Measurements from ENCODE around the gene CISD3. TPM values are rescaled to one million over a fixed set of nuclear protein-coding genes. Genes with fewer than 3 reads are reported as not detected.

CISD3 gene
- total RNA-seq, 4 donors from 2014 or later, result 10.0 to 25.8 (median 13.3) TPM

GRCh38 chr17:38750044-38750311, 19.8 kb downstream of the CISD3 start:
- in situ Hi-C loops (cut with MboI; ENCODE audit: low sequenced_read_pairs in 4 of 4), result loop anchor here in 1 of 4 donors (10.0 kb wide), 1 partner anchor 55 kb away; no protein-coding TSS in a partner anchor
- H3K27me3 ChIP-seq, result peaks cover 32 to 36% (median 34%) of the 10 kb centered on the region in 3 donors
- intact Hi-C loops (cut with DNase I; ENCODE audit: low total_unique reads), result loop anchor here (5.0 kb wide), 1 partner anchor 73 kb away; no protein-coding TSS in a partner anchor
- DNase-seq (no peak), ATAC-seq (no peak)
- TF ChIP-seq CTCF (IDR thresholded peaks at IDR 0.05 in 4 of 5, conservative IDR thresholded peaks at IDR 0.05 in 1 of 5), result no peak
- peak overlapping the region; percentile 78 to 96 (median 80) for H3K27ac ChIP-seq
- peaks cover 36 to 41% of the 10 kb centered on the region in 2 donors for H3K4me1 ChIP-seq
- H3K4me3 ChIP-seq, result peak overlapping the region; percentile 55 to 70 (median 64)
- H3K36me3 ChIP-seq, result peaks cover 0 to 9% of the 10 kb centered on the region in 2 donors
- no peaks in the 10 kb centered on the region for H3K9me3 ChIP-seq

- H3K27ac ChIP-seq, result peak overlapping the region; percentile 78 to 96 (median 80)
- no peak for TF ChIP-seq CTCF (IDR thresholded peaks at IDR 0.05 in 4 of 5, conservative IDR thresholded peaks at IDR 0.05 in 1 of 5)
- TF ChIP-seq POLR2A (IDR thresholded peaks at IDR 0.05), result no peak
- peaks cover 0 to 13% of the 10 kb centered on the region in 2 donors for H3K36me3 ChIP-seq
- no peak for ATAC-seq
- no peaks in the 10 kb centered on the region for H3K9me3 ChIP-seq
- H3K4me3 ChIP-seq, result peak overlapping the region; percentile 55 to 70 (median 64)
- intact Hi-C loops (cut with DNase I; ENCODE audit: low total_unique reads), result loop anchor here (5.0 kb wide), 1 partner anchor 73 kb away; no protein-coding TSS in a partner anchor
- H3K27me3 ChIP-seq, result peaks cover 32 to 36% (median 34%) of the 10 kb centered on the region in 3 donors
- in situ Hi-C loops (cut with MboI; ENCODE audit: low sequenced_read_pairs in 4 of 4), result loop anchor here in 1 of 4 donors (10.0 kb wide), 1 partner anchor 54 kb away; no protein-coding TSS in a partner anchor
- peaks cover 36 to 41% of the 10 kb centered on the region in 2 donors for H3K4me1 ChIP-seq
- DNase-seq, result no peak
These were observed 20.4 kb downstream of the CISD3 start for GRCh38 chr17:38750312-38751121.

- Histone ChIP-seq H3K4me1 (peaks cover 31 to 41% of the 10 kb centered on the region in 2 donors), H3K27ac (peak overlapping the region in 3 of 4 donors; percentile 81 to 96 (median 92)), H3K4me3 (peak overlapping the region; percentile 68 to 97 (median 84)), H3K9me3 (no peaks in the 10 kb centered on the region), H3K27me3 (peaks cover 32 to 36% (median 34%) of the 10 kb centered on the region in 3 donors), H3K36me3 (peaks cover 0 to 20% of the 10 kb centered on the region in 2 donors)
- intact Hi-C loops (cut with DNase I; ENCODE audit: low total_unique reads), result loop anchor here (5.0 kb wide), 1 partner anchor 74 kb away; no protein-coding TSS in a partner anchor
- no peak for ATAC-seq
- in situ Hi-C loops (cut with MboI; ENCODE audit: low sequenced_read_pairs in 4 of 4), result loop anchor here in 1 of 4 donors (10.0 kb wide), 1 partner anchor 54 kb away; no protein-coding TSS in a partner anchor
- no peak for TF ChIP-seq CTCF (IDR thresholded peaks at IDR 0.05 in 4 of 5, conservative IDR thresholded peaks at IDR 0.05 in 1 of 5)
- TF ChIP-seq POLR2A (IDR thresholded peaks at IDR 0.05), result no peak
- DNase-seq, result no peak
These were observed 21.1 kb downstream of the CISD3 start for GRCh38 chr17:38751144-38751807.

GRCh38 chr17:38751808-38752307, 21.7 kb downstream of the CISD3 start:
- peaks cover 27 to 41% of the 10 kb centered on the region in 2 donors for H3K4me1 ChIP-seq
- no peaks in the 10 kb centered on the region for H3K9me3 ChIP-seq
- H3K36me3 ChIP-seq, result peaks cover 0 to 26% of the 10 kb centered on the region in 2 donors
- DNase-seq (peak in 1 of 2 donors; percentile 65), ATAC-seq (peak; percentile 12 to 24)
- peak overlapping the region; percentile 77 to 96 (median 94) for H3K27ac ChIP-seq
- H3K4me3 ChIP-seq, result peak overlapping the region; percentile 68 to 97 (median 84)
- peaks cover 28 to 34% (median 31%) of the 10 kb centered on the region in 3 donors for H3K27me3 ChIP-seq
- intact Hi-C loops (cut with DNase I; ENCODE audit: low total_unique reads) (loop anchor here (1.0 to 5.0 kb wide), 6 partner anchors 22 to 119 kb away; partner anchors contain the start of genes CISD3, CWC25, LASP1 and PIP4K2B), in situ Hi-C loops (cut with MboI; ENCODE audit: low sequenced_read_pairs in 4 of 4) (loop anchor here in 1 of 4 donors (10.0 kb wide), 1 partner anchor 53 kb away; no protein-coding TSS in a partner anchor)
- TF ChIP-seq POLR2A (IDR thresholded peaks at IDR 0.05), result no peak
- no peak for TF ChIP-seq CTCF (IDR thresholded peaks at IDR 0.05 in 4 of 5, conservative IDR thresholded peaks at IDR 0.05 in 1 of 5)

Measured in gastrocnemius medialis (tissue), 4 donors.